Esophagus squamous epithelium (tissue), 4 donors: ENCODE data around the gene MTOR.

ENCODE experiments used
- POLR2A ChIP-seq, 4 donors: fragments of 450-650 bp; IDR thresholded peaks; one replicate each; pipeline ENCODE4 v1.6.1; 2017; ENCODE audit warnings: antibody characterized with exemption in 4 of 4, mild to moderate bottlenecking in 4 of 4, moderate library complexity in 3 of 4
- TF ChIP-seq, protein P1 (sequence below), 6 experiments: fragments of 450-650 bp in 4 of 6; fragments of 200-600 bp in 2 of 6; sonication (generic) in 2 of 6; IDR thresholded peaks; one replicate each; pipeline ENCODE4 v1.5.1; 2016 to 2019; ENCODE audit warnings: antibody characterized with exemption in 6 of 6, mild to moderate bottlenecking in 4 of 6, moderate library complexity in 4 of 6

DNA sequence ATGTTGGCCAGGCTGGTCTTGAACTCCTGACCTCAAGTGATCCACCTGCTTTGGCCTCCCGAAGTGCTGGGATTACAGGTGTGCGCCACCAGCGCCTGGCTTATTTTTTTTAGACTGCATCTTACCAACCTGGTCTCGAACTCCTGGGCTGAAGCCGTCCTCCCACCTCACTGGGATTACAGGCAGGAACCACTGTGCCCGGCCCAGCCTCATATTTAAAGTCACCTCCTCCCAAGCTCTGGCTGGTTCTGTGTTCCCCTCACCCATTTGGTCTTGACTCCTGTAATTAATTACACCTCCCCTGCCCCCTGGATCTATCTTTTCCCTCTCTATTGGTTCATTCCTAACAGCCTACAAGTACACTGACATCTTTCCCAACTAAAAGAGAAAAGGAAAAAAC, 161.0 kb downstream of the MTOR start:
- TF ChIP-seq POLR2A (IDR thresholded peaks at IDR 0.05), result no peak
- TF ChIP-seq, protein P1, sequence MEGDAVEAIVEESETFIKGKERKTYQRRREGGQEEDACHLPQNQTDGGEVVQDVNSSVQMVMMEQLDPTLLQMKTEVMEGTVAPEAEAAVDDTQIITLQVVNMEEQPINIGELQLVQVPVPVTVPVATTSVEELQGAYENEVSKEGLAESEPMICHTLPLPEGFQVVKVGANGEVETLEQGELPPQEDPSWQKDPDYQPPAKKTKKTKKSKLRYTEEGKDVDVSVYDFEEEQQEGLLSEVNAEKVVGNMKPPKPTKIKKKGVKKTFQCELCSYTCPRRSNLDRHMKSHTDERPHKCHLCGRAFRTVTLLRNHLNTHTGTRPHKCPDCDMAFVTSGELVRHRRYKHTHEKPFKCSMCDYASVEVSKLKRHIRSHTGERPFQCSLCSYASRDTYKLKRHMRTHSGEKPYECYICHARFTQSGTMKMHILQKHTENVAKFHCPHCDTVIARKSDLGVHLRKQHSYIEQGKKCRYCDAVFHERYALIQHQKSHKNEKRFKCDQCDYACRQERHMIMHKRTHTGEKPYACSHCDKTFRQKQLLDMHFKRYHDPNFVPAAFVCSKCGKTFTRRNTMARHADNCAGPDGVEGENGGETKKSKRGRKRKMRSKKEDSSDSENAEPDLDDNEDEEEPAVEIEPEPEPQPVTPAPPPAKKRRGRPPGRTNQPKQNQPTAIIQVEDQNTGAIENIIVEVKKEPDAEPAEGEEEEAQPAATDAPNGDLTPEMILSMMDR (IDR thresholded peaks at IDR 0.05), result no peak
